Glutamatergic neuron (in vitro differentiated cells): ENCODE results near the gene CROCC2. TPM values are rescaled to one million over a fixed set of nuclear protein-coding genes. Genes with fewer than 3 reads are reported as not detected.

Experiments used
- DNase-seq: peaks from one replicate; pipeline ENCODE4 v3.0.0; 2022
- H3K27ac Mint-ChIP-seq: one replicate; pipeline ENCODE4 v1.8.0; 2020; ENCODE audit warnings: mild to moderate bottlenecking, mixed read lengths, inconsistent platforms; ENCODE audit not compliant: unreplicated experiment
- H3K27me3 Mint-ChIP-seq: one replicate; pipeline ENCODE4 v1.8.0; 2020; ENCODE audit warnings: mild to moderate bottlenecking, moderate library complexity, mixed read lengths, inconsistent platforms; ENCODE audit not compliant: unreplicated experiment
- H3K36me3 Mint-ChIP-seq: one replicate; pipeline ENCODE4 v1.8.0; 2020; ENCODE audit warnings: mild to moderate bottlenecking, mixed read lengths, inconsistent platforms; ENCODE audit not compliant: unreplicated experiment
- H3K4me1 Mint-ChIP-seq: one replicate; pipeline ENCODE4 v1.8.0; 2020; ENCODE audit warnings: mild to moderate bottlenecking, low read depth, mixed read lengths, inconsistent platforms; ENCODE audit not compliant: unreplicated experiment
- H3K4me3 Mint-ChIP-seq: one replicate; pipeline ENCODE4 v1.8.0; 2020; ENCODE audit warnings: mild to moderate bottlenecking, mixed read lengths, inconsistent platforms; ENCODE audit not compliant: unreplicated experiment
- H3K9me3 Mint-ChIP-seq: one replicate; pipeline ENCODE4 v1.8.0; 2020; ENCODE audit warnings: mild to moderate bottlenecking, moderate library complexity, mixed read lengths, inconsistent platforms; ENCODE audit not compliant: unreplicated experiment
- CTCF ChIP-seq: fragments of 200-600 bp; sonication (generic); IDR thresholded peaks from one replicate; pipeline ENCODE4 v1.5.0; 2021; ENCODE audit not compliant: partially characterized antibody, unreplicated experiment
- total RNA-seq: library from RNA; stranded (reverse); fragmentation: NEBNext Ultra II Directional; extraction: Animal tissue kit (Norgen Biotek cat#: 25700); gene quantifications from one replicate; pipeline ENCODE4 v1.2.1, GENCODE V29; 2021; ENCODE audit not compliant: unreplicated experiment

CROCC2 gene
- total RNA-seq, 1 donor from 2014 or later, result not detected

GRCh38 chr2:241020629-241021190 lies 114.6 kb downstream of the CROCC2 start:
- Mint-ChIP-seq H3K4me1 (no peaks in the 10 kb centered on the region), H3K4me3 (no peak overlapping the region), H3K27me3 (peaks cover under 1% of the 10 kb centered on the region), H3K27ac (no peak overlapping the region), H3K36me3 (peaks cover 7% of the 10 kb centered on the region), H3K9me3 (peaks cover 7% of the 10 kb centered on the region)
- TF ChIP-seq CTCF, result no peak
- no peak for DNase-seq

GRCh38 chr2:241025639-241026038 lies 119.5 kb downstream of the CROCC2 start:
- H3K36me3 Mint-ChIP-seq, result peaks cover 15% of the 10 kb centered on the region
- TF ChIP-seq CTCF, result no peak
- no peak for DNase-seq
- H3K9me3 Mint-ChIP-seq, result peaks cover 11% of the 10 kb centered on the region
- no peak overlapping the region for H3K4me3 Mint-ChIP-seq
- H3K27ac Mint-ChIP-seq, result no peak overlapping the region
- H3K27me3 Mint-ChIP-seq, result peaks cover 2% of the 10 kb centered on the region
- H3K4me1 Mint-ChIP-seq, result no peaks in the 10 kb centered on the region

- Mint-ChIP-seq H3K27me3 (peaks cover 7% of the 10 kb centered on the region), H3K27ac (no peak overlapping the region), H3K4me1 (no peaks in the 10 kb centered on the region), H3K9me3 (peaks cover 8% of the 10 kb centered on the region), H3K4me3 (no peak overlapping the region), H3K36me3 (peaks cover 15% of the 10 kb centered on the region)
- no peak for TF ChIP-seq CTCF
- DNase-seq, result no peak
Observed at GRCh38 chr2:241029599-241030332, 123.6 kb downstream of the CROCC2 start.

GRCh38 chr2:241030333-241030680 lies 124.2 kb downstream of the CROCC2 start:
- H3K27me3 Mint-ChIP-seq, result peaks cover 7% of the 10 kb centered on the region
- H3K4me1 Mint-ChIP-seq, result no peaks in the 10 kb centered on the region
- no peak overlapping the region for H3K27ac Mint-ChIP-seq
- H3K9me3 Mint-ChIP-seq, result peaks cover 8% of the 10 kb centered on the region
- DNase-seq, result no peak
- H3K36me3 Mint-ChIP-seq, result peaks cover 13% of the 10 kb centered on the region
- H3K4me3 Mint-ChIP-seq, result no peak overlapping the region
- no peak for TF ChIP-seq CTCF

GRCh38 chr2:241030883-241031282 lies 124.7 kb downstream of the CROCC2 start:
- Mint-ChIP-seq H3K27ac (no peak overlapping the region), H3K4me3 (no peak overlapping the region), H3K4me1 (no peaks in the 10 kb centered on the region), H3K36me3 (peaks cover 8% of the 10 kb centered on the region), H3K9me3 (peaks cover 5% of the 10 kb centered on the region), H3K27me3 (peaks cover 7% of the 10 kb centered on the region)
- TF ChIP-seq CTCF, result no peak
- DNase-seq, result no peak
